Adipose tissue (tissue), 3 donors: Measurements from ENCODE around the gene NFATC2. TPM values are rescaled to one million over a fixed set of nuclear protein-coding genes. Genes with fewer than 3 reads are reported as not detected.

Experiments
- H3K27ac ChIP-seq: one replicate; pipeline ENCODE4 v1.5.1; 2013; ENCODE audit warnings: low read depth, low read length
- WGBS, 3 donors: extraction: QIAGEN DNeasy Blood & Tissue Kit; methylation state at CpG; one replicate each; pipeline ENCODE4 v1.1.7; 2013; 5-methylcytosine and 5-hydroxymethylcytosine counted together
- polyA plus RNA-seq, 3 donors: library from polyadenylated mRNA; stranded (reverse); fragments of 200-250 nt; gene quantifications; one replicate each; pipeline ENCODE4 v1.2.3, GENCODE V29; 2013
- donor health status: healthy with polysubstance abuse.
- donor health status: Bipolar disorder and iron deficiency.
- donor health status: healthy.

Gene NFATC2
- polyA plus RNA-seq, 3 donors = 1.0 to 6.8 (median 2.2) TPM

DNA sequence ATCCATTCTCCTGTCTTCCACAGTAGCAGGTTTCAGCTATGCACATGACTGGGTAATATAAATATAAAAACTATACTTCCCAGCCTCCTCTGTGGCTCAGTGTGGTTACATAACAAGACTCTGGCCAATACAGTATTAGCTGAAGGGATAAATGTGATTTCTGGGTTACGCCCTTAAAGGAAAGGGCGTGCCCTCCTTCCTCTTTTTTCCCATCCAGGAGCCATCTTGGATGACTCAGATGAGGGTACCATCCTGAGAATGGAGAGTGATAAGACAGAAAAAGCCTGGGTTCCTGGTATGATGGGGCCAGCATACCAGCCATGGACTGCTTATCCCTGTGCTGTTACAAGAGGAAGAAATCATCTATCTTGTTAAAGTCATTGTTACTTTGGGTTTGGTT lies 123.3 kb downstream of the NFATC2 start:
- H3K27ac ChIP-seq = no peak overlapping the region
- WGBS, 3 donors = 81 to 87% (median 86%) methylated on average over 2 of the region's 2 CpGs

DNA sequence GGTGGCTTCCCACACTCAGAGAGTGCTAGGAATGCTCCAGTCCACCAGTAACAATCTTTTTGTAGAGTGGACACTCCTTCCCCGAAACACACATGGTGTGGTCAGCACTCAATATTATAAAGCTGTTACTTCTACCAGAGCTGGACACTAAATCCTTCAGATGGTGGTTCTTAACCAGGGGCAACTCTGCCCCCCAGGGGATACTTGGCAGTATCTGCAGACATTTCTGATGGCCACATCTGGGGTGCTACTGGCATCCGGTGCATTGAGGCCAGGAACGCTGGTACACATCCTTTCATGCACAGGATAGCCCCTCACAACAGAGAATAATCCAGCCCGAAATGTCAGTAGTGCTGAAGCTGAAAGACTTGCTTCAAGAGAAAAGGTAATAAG lies 124.4 kb downstream of the NFATC2 start:
- H3K27ac ChIP-seq = no peak overlapping the region
- WGBS, 3 donors = 88 to 98% (median 95%) methylated on average over 4 of the region's 4 CpGs

DNA sequence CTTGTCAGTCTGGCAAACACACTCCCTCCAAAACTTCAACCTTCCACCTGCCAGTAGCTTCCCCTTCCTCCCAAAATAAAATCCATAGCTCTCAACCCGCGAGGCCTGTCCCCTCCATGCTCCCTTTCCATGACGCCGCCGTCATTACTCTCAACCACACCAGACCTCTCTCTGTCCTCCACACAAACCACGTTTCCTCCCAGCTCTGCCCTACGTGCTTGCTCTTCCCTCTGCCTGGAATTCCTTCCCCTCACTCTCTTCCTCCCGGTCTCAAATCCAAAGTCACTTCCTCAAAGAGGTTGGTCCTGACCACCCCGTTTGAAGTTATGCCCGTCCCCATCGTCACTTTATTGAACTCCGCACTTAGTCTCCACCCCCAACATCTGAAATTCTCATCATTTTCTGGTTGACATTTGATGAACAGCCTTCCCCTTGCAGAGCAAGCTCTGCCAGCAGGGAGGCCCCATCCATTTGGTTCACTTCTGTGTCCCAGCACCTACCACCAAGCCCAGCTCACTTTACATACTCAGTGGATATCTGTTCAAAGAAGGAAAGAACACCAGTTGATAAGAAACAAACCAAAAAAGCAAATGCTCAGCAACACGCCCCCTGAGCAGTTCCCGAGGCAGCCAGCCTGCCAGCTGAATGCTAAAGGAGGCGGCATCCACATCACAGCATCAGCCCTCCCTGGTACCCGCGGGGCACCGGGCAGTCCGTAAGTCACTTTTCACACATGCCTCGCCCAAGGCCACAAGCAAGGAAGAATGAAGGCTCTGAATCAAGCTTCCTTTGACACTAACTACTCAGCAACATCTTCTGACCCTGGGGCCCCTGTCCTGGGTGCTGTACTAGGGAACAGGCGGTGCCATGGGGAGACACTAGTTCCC lies 125.0 kb downstream of the NFATC2 start:
- no peak overlapping the region for H3K27ac ChIP-seq
- 69 to 85% (median 72%) methylated on average over 21 of the region's 21 CpGs for WGBS, 3 donors

DNA sequence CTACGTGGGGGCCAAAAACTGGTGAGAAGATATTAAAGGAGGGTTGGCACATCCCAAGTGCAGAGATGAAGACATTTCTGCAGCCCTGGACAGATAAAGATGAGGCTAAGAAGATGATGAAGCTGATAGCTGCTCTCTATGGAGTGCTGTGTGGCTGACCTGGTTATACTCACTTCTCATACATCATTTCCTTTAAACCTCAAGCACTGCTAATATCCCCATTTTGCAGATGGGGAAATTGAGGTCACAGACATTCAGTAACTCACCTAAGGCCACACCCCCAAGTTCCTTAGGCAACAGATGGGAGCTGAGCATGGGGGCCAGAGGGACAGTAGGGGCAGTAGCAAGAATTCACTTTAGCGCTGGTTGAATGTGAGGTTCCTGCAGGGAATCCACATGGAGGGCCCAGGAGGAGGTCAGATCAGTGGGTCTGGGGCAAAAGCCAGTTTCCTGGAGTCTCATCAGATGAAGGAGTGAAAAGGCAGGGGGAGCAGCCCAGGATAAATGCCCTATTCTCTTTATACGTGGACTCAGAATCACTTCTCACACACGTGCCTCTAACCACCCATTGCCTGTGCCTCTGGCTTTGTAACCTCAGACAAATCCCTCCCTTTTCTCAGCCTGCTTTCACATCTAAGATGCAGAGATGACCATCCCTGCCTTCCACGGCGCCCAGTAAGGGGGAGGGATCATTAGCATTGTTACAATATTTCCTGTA lies 125.8 kb downstream of the NFATC2 start:
- 67 to 89% (median 67%) methylated on average over 6 of the region's 6 CpGs for WGBS, 3 donors
- H3K27ac ChIP-seq = no peak overlapping the region

DNA sequence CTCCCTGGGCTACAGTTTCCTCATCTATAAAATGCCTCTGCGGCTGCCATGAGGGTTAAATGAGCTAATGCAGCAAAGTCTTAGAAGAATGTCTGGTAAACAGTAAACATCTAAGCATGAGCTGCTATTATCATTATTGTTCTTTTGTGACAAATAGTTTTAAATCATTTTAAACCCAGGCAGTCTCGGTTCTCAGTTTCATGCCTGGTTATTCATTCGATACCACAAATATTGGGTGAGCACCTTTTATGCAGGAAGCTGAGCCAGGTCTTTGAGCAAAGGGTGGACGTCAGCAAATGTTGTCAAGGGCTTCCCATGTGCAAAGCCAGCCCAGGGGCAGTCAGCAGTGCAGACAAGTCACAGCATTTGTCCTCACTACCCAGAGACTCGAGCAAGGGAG lies 128.7 kb downstream of the NFATC2 start:
- 82 to 90% (median 87%) methylated on average over 5 of the region's 5 CpGs for WGBS, 3 donors
- no peak overlapping the region for H3K27ac ChIP-seq

DNA sequence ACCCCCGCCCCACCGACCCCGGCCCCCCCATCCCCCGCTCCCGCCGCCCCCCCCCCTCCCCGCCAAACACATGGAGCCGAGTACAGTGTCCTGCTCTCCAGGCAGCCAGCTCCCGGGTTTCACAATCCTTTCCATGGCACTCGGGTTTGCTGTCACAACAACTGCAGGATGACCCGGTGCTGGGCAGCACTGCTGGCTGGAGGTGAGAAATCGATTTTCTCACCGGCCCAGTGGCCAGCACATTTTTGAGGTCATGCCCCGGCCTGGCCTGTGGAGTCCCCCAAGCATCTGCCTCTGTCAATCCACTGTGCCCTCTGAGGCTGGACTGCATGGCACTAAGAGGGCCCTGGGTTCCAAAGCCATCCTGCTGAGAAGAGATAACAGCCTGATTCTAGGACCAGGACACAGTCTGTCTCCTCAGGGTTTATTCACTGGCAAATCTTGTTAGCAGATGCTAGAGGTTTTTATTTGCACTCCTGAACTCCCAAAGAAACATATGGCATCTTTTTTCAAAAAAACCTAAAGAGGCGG lies 129.5 kb downstream of the NFATC2 start:
- H3K27ac ChIP-seq = no peak overlapping the region
- WGBS, 3 donors = 31 to 49% (median 48%) methylated on average over 11 to 15 of the region's 15 CpGs

DNA sequence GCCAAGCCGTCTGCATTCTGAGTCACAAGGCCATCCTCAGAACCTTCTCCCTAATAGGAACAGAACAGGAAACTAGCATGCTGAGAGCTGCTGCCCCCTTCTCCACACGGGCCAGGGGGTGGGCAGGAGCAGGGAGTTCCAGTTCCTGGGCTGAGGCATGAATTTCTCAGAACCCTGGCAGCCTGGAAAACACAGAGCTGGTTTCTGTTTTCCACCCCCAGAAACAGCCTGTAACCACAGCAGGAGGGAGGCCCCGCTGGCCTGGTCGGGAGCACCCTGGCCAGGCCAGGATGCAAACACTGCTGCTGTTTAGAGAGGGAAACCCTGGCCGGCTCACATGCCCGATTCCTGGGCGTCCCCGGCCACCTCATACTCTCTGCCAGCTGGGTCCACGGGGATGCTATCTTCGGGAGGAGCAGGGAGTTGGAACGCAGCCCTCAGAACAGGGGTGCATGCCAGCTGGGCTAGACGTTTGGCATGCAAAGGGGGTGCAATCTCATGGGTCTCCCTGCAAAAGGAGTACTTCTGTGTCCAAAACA lies 130.1 kb downstream of the NFATC2 start:
- WGBS, 3 donors = 22 to 39% (median 22%) methylated on average over 12 of the region's 12 CpGs
- H3K27ac ChIP-seq = no peak overlapping the region

DNA sequence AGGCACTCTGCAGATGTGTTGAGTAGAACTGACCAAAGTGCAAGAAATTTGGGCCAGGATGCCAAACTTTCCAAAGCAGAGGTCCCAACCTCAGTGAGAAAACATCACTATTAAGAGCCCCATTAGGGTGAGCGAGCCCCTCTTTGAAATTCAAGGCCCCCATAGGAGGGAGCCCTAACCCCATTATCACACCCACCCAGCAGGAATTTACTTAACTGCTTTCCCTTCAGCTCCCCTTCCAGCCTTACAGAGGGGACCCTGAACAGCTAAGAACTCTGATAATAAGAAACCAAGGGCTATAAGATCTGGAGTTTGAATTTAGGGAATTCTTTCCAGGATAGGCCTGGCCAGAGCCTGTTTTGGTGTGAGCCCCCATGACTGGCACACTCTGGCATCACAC lies 130.6 kb downstream of the NFATC2 start:
- no peak overlapping the region for H3K27ac ChIP-seq
- 85 to 100% (median 91%) methylated on average over 1 of the region's 1 CpG for WGBS, 3 donors

DNA sequence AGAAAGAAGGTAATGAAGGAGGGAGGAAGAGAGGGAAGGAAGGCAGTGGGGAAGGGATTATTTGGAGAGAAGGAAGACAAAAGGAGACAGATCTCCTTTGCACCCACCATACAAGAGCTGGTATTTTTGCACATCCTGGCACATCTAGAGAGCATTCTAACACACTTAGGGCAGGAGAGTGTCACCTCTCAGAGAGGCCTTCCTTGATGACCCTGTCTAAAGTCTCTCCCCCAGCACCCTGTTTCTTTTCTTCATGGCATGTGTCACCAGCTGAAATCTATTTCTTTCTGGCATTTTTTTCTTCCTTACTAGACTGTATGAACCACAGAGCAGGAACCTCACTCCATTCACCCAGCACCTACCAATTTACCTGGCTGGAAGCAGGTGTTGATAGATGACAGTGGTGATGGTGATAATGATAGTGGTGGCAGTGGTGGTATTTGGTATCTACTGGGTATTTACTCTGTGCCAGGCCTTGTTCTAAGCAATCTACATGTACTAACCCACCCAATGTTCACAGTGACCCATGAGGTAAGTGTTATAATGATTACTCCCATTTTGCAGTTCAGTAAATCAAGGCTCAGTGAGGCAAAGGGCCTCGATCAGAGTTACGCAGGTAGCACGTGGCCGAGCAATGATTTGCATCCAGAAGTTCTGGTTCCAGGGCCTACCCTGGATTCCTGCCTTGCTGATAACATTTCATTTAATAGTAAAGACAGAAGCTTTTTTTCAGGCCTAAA lies 131.8 kb downstream of the NFATC2 start:
- no peak overlapping the region for H3K27ac ChIP-seq
- 87 to 98% (median 96%) methylated on average over 4 of the region's 4 CpGs for WGBS, 3 donors

DNA sequence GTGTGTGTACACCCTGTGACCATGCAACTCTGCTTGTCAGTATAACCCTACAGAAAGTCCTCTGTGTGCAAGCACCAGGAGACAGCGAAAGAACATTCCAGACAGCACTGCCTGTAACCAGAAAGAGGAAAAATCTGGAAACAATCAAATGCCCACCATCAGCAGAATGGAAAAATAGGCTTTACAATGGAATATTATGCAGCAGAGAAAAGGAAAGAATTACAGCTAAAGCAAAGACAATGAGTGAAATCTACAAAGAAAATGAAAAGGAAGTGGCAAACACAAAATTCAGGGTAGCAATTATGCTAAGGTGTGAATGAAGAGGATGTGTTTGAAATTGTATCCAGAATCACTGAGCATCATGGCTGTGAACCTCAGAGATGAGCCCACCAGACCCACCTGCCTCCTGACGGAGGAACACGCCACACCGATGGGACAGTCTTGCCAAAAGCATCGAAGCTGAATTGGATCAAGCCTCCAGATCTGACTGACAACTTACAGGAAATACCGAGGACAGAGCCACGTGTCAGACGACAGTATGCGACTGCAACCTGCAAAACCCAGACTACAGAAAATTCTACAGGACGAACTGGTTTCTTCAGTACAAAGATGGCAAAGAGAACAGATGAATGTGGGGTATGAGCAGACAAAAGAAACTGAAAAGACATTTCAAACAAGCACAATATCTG lies 133.2 kb downstream of the NFATC2 start:
- whole genome bisulfite sequencing, 3 donors = 80 to 84% (median 84%) methylated on average over 10 of the region's 10 CpGs
- no peak overlapping the region for H3K27ac ChIP-seq

DNA sequence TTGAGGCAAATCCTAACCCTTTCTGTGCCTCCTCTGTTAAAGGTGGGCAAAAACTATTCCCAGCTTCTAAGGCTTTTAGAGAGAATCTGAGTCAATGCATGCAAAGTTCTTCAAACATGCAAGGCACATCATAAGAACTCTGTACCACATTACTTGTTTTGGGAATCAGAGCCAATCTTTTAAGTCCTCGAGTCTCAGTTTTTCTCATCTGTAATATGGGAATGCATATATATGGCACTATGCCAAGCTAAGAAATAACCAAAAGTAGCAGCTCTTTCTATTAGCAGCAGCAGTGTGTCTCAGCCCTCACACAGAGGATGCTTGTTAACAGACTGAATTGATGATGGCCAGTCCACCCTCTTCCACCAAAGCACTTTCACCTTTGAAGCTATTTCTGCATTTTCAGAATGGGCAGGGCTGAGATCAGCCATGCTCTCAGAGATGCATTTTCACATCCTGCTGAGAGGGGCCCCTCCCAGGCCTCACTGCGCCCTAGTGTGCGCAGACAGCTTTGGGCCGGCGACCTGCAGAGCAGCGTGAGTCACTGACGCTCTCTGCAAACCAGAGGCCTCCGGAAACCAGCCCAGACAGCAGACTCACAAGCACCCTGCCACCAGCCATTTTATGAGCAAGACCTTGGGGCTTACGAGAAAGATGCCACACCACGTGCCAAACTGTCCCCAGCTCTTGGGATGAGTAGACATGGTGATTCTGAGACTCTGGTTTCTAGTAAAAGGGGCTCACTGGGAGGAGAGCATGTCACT lies 138.0 kb downstream of the NFATC2 start:
- 87 to 92% (median 90%) methylated on average over 10 of the region's 10 CpGs for WGBS, 3 donors
- H3K27ac ChIP-seq = no peak overlapping the region

DNA sequence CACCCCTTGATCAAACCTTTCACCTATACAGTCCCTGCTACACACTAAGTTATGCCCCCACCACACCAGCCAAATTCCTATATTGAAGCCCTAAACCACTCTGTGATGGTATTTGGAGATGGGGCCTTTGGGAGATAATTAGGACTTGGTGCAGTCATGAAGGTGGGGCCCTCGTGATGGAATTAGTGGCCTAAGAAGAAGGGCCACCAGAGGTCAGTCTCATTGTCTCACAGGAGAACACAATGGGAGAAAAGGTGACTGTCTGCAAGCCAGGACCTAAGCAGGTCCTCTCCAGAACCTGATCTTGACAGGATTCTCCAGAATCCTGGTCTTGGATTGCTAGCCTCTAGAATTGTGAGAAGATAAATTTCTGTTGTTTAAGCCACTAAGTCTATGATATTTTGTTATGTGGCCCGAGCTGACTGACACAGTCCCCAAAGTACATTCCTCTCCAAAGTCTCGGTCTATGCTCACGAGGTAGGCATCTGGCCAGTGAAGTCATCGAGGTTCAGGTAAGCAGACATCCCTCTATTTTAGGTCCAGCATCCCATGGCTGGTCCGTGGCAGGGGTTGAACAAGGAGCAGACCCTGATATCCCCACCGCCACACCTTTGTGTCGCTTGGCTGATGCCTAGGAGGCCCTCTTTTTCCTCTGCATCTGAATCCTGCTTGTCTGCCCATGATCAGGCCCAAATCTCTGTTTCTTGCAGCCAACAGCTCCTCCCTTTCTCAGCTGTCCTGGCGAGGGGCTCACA lies 138.9 kb downstream of the NFATC2 start:
- WGBS, 3 donors = 93 to 98% (median 95%) methylated on average over 9 of the region's 9 CpGs

DNA sequence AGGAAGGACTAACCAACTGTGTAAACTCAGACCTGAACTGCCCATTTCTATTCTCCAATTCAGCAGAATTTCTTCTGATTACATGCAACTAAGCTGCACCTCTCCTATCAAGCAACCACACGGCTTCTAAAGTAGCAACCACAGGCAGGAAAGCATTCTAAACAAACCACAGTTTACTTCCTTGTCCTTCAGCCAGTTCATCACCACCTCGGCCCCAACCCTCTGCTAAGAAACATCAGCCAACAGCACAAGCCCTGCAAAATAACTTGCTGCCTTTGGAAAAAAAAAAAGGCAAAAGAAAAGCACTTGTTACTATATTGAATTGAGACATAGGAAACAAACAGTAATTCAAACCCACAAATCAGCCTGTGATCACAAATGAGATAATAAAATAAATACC lies 140.3 kb downstream of the NFATC2 start:
- no peak overlapping the region for H3K27ac ChIP-seq
- WGBS, 3 donors = 29 to 45% (median 35%) methylated on average over 2 of the region's 2 CpGs

More for the DNA sequence above, 138.9 kb downstream of the NFATC2 start:
- H3K27ac ChIP-seq = no peak overlapping the region

DNA sequence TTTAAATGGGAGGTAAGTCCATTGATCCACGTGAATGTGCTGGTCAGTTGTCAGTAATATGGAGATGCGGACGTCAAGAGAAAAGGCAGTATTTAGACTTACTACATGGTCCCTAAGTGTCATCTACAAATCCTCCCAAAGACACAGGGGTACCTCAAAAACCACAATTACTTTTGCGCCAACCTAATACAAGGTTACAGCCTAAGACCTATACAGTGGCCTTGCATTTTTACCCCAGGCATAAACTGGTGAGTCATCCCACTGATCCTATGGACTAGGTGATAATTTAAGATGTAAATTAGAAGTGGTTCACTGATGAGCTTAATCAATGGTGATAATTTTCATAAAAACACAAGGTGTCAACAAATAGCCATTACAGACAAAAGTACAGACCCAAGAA lies 141.0 kb downstream of the NFATC2 start:
- WGBS, 3 donors = 92 to 98% (median 93%) methylated on average over 4 of the region's 4 CpGs
- H3K27ac ChIP-seq = no peak overlapping the region

DNA sequence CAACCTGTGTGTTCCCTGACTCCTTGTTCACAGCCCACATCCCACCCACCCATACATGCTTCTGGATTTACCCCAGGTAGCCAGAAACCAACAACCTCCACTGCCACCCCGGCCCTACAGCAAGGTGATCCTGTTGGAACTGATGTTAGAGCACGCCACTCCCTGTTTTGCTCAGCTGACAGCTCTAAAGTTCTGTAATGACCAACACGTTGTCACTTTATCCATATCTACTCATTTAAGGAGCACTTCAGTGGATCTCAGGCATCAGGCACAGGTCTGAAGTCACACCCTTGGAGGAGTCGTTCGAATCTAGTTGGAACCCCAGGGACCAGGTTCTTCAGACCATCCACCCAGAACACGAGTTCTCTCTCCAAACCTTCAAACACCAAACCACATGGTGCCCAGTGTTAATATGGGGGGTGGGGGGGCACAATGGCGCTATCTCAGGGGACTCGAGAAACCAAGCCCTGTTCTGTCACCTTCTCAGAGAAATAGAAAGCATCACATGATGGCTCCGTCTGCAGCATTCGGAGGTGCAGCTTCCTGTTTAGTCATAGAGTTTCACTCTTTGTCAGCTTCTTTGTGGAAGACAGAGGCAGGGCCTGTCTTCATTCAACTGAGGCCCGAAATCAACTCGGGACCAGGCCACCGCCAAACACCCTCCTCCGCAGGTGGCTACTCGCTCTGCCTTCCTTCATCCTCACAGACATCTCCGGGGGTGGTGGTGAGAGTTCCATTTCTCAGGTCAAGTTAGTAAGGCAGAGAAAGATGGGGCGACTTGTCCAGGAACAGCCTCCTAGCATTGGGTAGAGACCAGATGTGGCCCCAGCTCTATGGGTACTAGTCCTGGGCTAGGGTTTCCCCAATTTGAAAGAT lies 142.2 kb downstream of the NFATC2 start:
- no peak overlapping the region for H3K27ac ChIP-seq
- 77 to 93% (median 83%) methylated on average over 17 of the region's 17 CpGs for WGBS, 3 donors
